Measurements from ENCODE around the gene PCSK4. TPM values are rescaled to one million over a fixed set of nuclear protein-coding genes. Genes with fewer than 3 reads are reported as not detected.

PCSK4 gene
- total and polyA plus RNA-seq, 10 of the 15 experiments (the other 5 are each of a cell fraction or from before 2014, with no cell fraction given) = 0.27 to 0.99 (median 0.40) TPM; not detected in 3

- TF ChIP-seq ZBTB11 (CRISPR knock-in tag; IDR thresholded peaks at IDR 0.05) (no peak), TCF7 (IDR thresholded peaks at IDR 0.05; ENCODE audit: borderline replicate concordance) (no peak)
Observed at GRCh38 chr19:1511318-1512317, 21.5 kb upstream of the PCSK4 start (continued).

GRCh38 chr19:1510807-1511206 is 20.7 kb upstream of the PCSK4 start:
- Histone ChIP-seq H3K27ac (ENCODE audit: control insufficient read depth, insufficient read depth) (no peak overlapping the region), H3K79me2 (ENCODE audit: control insufficient read depth, insufficient read depth, low read length) (no peaks in the 10 kb centered on the region), H3K36me3 (ENCODE audit: control insufficient read depth in 2 of 2, insufficient read depth in 2 of 2, low read length in 1 of 2) (no peaks in the 10 kb centered on the region), H3K27me3 (replicated peaks in 1 of 2; ENCODE audit: control insufficient read depth in 2 of 2, insufficient read depth in 2 of 2, low read length in 1 of 2) (no peaks in the 10 kb centered on the region; a peak in 1 of 4 replicates), H2AFZ (ENCODE audit: control insufficient read depth, low read depth, low read length) (no peak overlapping the region), H3K4me2 (ENCODE audit: control insufficient read depth, insufficient read depth) (no peak overlapping the region), H3K4me1 (ENCODE audit: control insufficient read depth, insufficient read depth, low read length) (no peaks in the 10 kb centered on the region), H3K9ac (ENCODE audit: control insufficient read depth, insufficient read depth, low read length) (no peak overlapping the region), H3K9me3 (replicated peaks; ENCODE audit: control insufficient read depth, insufficient read depth, low read length) (no peaks in the 10 kb centered on the region; the same call in 2 of the 3 replicates), H4K20me1 (ENCODE audit: control insufficient read depth, insufficient read depth) (no peaks in the 10 kb centered on the region), H3K4me3 (no peak overlapping the region)
- no peak for FAIRE-seq
- TF ChIP-seq POLR2AphosphoS5 (IDR thresholded peaks at IDR 0.05; ENCODE audit: low read length) (no peak), TAF1 (IDR thresholded peaks at IDR 0.05; ENCODE audit: borderline replicate concordance, low read depth, low read length) (no peak), SMC3 (IDR thresholded peaks at IDR 0.05; ENCODE audit: borderline replicate concordance, low read length) (no peak), ZBTB33 (IDR thresholded peaks at IDR 0.05) (no peak), ZNF622 (IDR thresholded peaks at IDR 0.05) (no peak), MTA2 (IDR thresholded peaks at IDR 0.05; ENCODE audit: low read depth) (no peak), BCLAF1 (IDR thresholded peaks at IDR 0.05) (no peak), ZNF207 (IDR thresholded peaks at IDR 0.05; ENCODE audit: borderline replicate concordance) (no peak), NR2C2 (IDR thresholded peaks at IDR 0.05; ENCODE audit: borderline replicate concordance, control insufficient read depth, insufficient read length, low read depth) (no peak), SIX5 (IDR thresholded peaks at IDR 0.05; ENCODE audit: low read depth, low read length, severe bottlenecking) (no peak), ESRRA (IDR thresholded peaks at IDR 0.05; ENCODE audit: low read length) (no peak)
- ATAC-seq = no peak
- no TSS peak for BruUV-seq (replicated peaks)
- RAD21 ChIA-PET (ENCODE audit: unreplicated experiment) = no interaction called here
- in situ Hi-C loops (cut with MboI) = no loop called here
- WGBS (ENCODE audit: insufficient coverage, insufficient replicate concordance, low lambda C conversion rate, missing lambda C conversion rate) = 20% methylated on average over 9 of the region's 9 CpGs
- POLR2A ChIA-PET = no interaction called here
- DNase-seq (ENCODE audit: low read depth, low spot score) = no peak
- CTCF ChIA-PET = no interaction called here
- SMC1A ChIA-PET (ENCODE audit: uncharacterized antibody, unreplicated experiment) = no interaction called here
- intact Hi-C loops (cut with micrococcal nuclease; ENCODE audit: unreplicated experiment) = no loop called here

Data from GM12878 (cell line).